GM18868 (cell line): ENCODE data around the gene GRM7.

Source experiments
- ATAC-seq: cut with Tn5 transposase; IDR thresholded peaks from one replicate; pipeline ENCODE4 v1.9.1; 2021; ENCODE audit warnings: mild to moderate bottlenecking, moderate library complexity; ENCODE audit not compliant: unreplicated experiment

GRM7 gene

GRCh38 chr3:7144697-7145308, 283.9 kb downstream of the GRM7 start:
- peak; percentile 95 for ATAC-seq

- no peak for ATAC-seq
Observed at GRCh38 chr3:7146529-7146928, 285.6 kb downstream of the GRM7 start.

DNA sequence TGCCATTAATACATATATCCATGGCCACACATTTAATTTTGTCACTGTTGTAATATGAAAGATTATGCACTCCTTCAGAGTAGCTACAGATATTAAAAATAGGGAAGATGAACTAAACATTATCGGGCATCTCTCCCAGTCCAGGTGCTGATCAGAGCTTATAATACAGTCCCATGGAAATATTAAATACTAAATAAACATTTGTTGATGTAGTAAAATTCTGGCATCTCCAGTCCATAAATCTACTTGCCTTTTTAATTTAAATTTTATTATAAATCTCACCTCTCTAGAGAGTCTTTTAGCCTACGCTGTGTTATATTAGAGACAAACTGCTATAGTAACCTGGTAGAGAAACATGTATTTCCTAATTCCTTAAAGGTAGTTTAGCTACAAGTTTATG, 297.6 kb downstream of the GRM7 start:
- no peak for ATAC-seq

GRCh38 chr3:7160689-7161088, 299.8 kb downstream of the GRM7 start:
- no peak for ATAC-seq

GRCh38 chr3:7166460-7166859, 305.5 kb downstream of the GRM7 start:
- no peak for ATAC-seq

GRCh38 chr3:7171493-7171892, 310.6 kb downstream of the GRM7 start:
- no peak for ATAC-seq

DNA sequence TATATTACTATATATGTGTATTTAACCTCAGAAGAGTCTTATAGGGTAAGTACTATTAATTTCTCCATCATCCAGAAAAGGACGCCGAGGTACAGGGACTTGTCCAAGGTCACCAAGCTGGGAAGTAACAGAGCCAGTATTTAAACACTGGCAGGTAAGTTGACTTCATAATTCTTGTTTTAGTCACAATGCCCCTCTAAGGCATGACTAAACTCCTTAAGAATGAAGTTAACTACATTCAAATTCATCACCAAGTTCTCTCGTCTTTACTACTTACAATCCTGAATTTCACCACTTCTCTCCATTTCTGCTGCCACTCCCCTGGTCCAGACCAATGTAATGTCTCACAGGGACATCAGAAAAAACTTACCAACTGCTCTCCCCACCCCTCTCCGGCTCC, 312.1 kb downstream of the GRM7 start:
- no peak for ATAC-seq

GRCh38 chr3:7188551-7188950, 327.6 kb downstream of the GRM7 start:
- ATAC-seq: no peak

- ATAC-seq: no peak
Observed at GRCh38 chr3:7190095-7190494, 329.2 kb downstream of the GRM7 start.

- ATAC-seq: no peak
Observed at GRCh38 chr3:7193269-7193668, 332.4 kb downstream of the GRM7 start.

- no peak for ATAC-seq
Observed at GRCh38 chr3:7194071-7194835, 333.3 kb downstream of the GRM7 start.

DNA sequence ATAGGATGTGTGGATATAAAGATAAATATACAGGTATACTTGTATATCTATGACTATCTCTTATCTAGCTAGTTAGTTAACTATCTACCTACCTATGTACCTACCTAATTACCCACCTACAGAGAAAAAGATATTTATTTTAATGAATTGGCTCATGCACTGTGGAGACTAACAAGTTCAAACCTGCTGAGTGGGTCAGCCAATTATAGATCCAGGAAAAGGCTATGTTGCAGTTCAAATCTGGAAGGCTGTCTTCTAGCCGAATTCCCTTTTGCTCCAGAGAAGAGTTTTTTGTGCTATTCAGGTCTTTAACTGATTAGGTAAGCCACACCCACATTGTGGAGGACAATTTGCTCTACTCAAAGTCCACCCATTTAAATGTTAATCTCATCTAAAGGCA, 335.0 kb downstream of the GRM7 start:
- no peak for ATAC-seq

DNA sequence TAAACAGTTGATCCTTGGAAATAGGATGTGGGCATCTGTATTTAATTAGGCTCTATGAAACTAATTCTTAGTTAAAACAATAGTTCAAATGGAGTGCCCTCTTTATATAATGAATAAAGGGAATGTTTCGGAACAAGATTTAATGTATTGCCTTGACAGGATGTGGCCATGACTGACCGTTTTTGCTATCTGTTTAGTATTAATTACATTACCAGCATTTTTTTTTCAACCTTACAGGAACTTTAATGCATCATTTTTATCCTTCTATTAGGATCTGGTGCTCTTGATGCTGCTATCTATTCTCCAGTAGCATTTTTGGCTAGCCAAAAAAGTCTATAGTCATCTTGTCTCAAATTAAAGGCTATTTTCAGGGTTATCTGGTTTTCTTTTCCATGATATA, 340.9 kb downstream of the GRM7 start:
- ATAC-seq: no peak

GRCh38 chr3:7203969-7204847, 343.3 kb downstream of the GRM7 start:
- ATAC-seq: peak; percentile 18

DNA sequence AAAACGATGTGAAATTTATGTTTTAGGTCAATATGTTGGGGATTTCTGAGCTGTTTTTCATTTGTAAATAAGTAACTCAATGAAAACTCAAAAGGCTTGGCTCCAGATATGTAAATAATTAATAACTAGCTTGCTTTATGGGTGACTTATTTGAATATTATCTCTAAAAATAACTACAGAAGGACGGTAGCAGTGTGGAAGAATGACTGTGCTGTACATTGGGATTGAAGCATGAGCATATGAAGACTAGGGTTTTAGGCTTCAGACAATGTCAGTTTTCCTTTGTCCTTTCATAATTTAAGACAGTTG, 343.9 kb downstream of the GRM7 start:
- ATAC-seq: no peak

- ATAC-seq: peak; percentile 67
Observed at GRCh38 chr3:7205535-7205934, 344.6 kb downstream of the GRM7 start.

DNA sequence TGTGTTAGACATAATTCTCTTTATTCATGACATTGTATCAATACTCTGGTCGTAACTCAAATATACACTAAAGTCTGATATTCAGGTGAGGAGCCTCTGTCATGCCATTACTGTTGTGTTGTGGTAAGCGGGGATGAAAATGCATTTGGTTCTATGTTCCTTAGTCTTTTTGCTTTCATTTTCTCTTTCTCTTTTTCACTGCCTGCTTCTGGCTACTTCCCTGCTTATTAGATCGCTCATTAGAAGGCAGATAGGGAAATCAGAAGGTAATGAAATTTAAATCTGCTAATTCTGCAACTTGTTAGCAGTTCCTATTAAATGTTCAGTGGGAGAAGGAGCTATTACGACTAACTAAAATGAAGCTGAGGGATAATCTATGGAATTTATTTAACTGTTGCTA, 345.0 kb downstream of the GRM7 start:
- ATAC-seq: peak; percentile 69

DNA sequence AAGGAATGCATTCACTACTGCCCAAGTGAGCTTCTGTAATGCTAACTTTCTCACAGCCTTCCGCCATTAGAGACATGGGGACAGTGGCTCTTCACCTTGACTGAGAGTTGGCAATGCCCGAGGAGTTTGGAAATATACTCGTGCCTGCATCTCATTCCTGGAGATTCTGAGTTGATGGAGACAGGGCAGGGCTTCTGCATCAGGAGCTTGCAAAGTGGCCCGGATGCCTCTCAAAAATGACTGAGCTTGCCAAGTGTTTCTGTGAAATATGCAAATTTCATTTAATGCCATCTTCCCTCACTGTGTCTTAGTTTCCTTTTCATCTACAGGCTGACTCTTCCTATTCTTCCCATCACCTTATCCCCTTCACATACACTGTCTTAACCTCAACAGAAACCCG, 346.2 kb downstream of the GRM7 start:
- ATAC-seq: no peak

DNA sequence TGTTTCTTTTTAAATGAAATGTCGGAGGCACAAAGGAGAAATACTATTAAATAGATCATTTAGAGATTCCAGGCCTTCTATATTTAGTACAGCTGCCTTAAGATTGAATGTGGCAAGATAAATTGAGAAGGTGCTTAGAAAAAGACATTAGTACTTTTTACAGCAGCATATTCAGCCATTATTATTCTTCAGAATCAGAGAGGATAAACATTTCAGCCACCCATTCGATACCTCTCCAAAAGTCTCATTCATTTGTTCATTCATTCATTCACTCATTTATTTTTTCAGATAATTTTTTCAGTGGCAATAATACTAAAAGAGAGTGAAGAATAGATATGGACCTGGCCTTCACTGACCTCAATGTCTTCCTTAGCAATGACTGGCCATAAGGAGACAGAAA, 347.0 kb downstream of the GRM7 start:
- no peak for ATAC-seq

GRCh38 chr3:7209098-7209497, 348.2 kb downstream of the GRM7 start:
- ATAC-seq: peak; percentile 34

GRCh38 chr3:7211740-7212139, 350.8 kb downstream of the GRM7 start:
- no peak for ATAC-seq

DNA sequence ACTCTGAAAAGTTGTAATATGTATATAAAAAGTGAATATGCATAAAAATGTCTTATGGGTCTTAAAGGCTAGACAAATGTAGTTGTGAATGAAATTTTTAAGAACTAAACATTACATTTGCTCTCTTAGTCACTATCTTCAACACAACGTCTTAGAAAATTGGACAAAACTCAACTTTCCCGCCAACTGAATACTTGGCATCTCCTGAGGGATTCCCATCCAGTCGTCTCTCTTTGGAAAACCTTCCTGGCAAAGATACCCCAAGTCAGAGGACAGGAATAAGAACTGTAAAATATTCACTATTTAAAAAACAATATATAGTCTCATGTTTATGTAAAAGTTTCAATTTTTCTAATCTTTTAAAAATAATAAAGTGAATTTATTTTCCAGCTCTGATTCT, 354.8 kb downstream of the GRM7 start:
- ATAC-seq: no peak
